22Rv1 (cell line): ENCODE data around the gene GGA1.

ENCODE experiments used
- H3K27ac ChIP-seq: fragments of 450-650 bp; 2 replicates; pipeline ENCODE4 v1.5.1; 2017
- ZFX ChIP-seq: fragments of 450-650 bp; IDR thresholded peaks from 2 replicates; pipeline ENCODE4 v1.6.1; 2017; ENCODE audit warnings: antibody characterized with exemption, borderline replicate concordance
- TF ChIP-seq, protein P1 (sequence below): fragments of 450-650 bp; IDR thresholded peaks from 2 replicates; pipeline ENCODE4 v1.5.1; 2017; ENCODE audit warnings: mild to moderate bottlenecking

The GGA1 gene

DNA sequence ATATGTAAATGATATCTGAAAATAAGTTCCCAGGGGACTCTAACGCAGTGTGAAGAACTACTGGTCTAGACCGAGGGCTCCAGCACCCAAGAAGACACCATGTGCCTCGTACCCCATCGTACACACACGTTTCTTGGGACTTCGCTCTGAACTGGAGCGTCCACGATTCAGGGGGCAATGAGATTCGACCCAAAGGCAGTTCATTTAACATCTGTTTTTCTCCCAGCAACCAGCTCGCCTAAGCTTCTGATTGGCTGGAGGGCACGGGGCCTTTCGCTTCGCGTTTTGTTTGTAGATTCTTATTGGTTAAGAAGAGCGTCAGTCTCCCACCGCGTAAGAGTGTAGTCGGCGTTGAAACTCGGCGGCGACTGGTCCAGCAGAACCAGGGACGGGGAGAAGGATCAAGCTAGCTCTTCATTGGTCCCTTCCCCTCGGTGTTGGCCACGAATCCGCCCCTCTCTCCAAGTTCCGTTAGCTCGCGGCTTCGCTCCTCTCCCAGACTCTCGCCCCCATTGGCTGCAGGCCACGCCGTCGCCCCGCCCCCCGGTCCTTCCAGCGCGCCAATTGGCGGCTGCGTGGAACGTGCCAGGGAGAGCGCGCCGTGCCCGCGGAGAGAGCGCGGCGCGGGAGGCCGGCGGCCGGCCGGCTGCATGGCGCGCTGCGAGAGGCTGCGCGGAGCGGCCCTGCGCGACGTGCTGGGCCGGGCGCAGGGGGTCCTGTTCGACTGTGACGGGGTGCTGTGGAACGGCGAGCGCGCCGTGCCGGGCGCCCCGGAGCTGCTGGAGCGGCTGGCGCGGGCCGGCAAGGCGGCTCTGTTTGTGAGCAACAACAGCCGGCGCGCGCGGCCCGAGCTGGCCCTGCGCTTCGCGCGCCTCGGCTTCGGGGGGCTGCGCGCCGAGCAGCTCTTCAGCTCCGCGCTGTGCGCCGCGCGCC is 49.8 kb downstream of the GGA1 start, which contains the start of gene PDXP:
Gene PDXP (plus strand): TSS at position 591 of the 933 bp plus-strand sequence. CDS start 60 bp downstream, at position 651.
- TF ChIP-seq, protein P1, sequence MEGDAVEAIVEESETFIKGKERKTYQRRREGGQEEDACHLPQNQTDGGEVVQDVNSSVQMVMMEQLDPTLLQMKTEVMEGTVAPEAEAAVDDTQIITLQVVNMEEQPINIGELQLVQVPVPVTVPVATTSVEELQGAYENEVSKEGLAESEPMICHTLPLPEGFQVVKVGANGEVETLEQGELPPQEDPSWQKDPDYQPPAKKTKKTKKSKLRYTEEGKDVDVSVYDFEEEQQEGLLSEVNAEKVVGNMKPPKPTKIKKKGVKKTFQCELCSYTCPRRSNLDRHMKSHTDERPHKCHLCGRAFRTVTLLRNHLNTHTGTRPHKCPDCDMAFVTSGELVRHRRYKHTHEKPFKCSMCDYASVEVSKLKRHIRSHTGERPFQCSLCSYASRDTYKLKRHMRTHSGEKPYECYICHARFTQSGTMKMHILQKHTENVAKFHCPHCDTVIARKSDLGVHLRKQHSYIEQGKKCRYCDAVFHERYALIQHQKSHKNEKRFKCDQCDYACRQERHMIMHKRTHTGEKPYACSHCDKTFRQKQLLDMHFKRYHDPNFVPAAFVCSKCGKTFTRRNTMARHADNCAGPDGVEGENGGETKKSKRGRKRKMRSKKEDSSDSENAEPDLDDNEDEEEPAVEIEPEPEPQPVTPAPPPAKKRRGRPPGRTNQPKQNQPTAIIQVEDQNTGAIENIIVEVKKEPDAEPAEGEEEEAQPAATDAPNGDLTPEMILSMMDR = no peak
- no peak for TF ChIP-seq ZFX
- peak within 1 kb of the TSS; percentile 74 for H3K27ac ChIP-seq

DNA sequence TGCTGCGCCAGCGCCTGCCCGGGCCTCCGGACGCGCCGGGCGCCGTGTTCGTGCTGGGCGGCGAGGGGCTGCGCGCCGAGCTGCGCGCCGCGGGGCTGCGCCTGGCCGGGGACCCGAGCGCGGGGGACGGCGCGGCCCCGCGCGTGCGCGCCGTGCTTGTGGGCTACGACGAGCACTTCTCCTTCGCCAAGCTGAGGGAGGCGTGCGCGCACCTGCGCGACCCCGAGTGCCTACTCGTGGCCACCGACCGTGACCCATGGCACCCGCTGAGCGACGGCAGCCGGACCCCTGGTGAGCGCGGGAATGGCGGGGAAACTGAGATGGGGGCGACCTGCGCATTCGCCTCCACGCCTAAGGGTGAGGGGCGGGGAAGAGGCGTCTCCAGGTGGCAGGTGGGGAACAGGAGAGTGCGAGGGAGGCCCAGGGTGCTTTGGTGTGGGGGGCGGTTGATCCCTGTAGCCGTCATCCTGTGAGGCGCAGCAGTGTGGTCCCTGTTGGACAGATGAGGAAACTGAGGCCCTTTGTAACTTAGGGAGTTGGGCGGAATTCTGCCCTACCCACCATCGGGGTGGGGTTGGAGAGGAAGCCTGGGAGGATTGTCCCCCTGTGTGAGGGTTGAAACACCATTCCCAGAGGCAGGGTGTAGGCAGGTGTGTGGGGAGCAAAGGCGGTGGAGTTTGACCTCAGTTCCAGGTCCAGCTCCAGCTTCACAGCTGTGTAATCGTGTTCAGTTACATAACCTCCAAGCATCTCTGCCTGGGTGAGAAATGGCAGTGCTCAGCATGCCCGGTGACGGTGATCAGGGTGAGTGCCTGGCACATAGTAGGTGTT is 50.6 kb downstream of the GGA1 start:
- H3K27ac ChIP-seq = peak overlapping the region; percentile 74
- no peak for TF ChIP-seq ZFX
- TF ChIP-seq, protein P1 = no peak

DNA sequence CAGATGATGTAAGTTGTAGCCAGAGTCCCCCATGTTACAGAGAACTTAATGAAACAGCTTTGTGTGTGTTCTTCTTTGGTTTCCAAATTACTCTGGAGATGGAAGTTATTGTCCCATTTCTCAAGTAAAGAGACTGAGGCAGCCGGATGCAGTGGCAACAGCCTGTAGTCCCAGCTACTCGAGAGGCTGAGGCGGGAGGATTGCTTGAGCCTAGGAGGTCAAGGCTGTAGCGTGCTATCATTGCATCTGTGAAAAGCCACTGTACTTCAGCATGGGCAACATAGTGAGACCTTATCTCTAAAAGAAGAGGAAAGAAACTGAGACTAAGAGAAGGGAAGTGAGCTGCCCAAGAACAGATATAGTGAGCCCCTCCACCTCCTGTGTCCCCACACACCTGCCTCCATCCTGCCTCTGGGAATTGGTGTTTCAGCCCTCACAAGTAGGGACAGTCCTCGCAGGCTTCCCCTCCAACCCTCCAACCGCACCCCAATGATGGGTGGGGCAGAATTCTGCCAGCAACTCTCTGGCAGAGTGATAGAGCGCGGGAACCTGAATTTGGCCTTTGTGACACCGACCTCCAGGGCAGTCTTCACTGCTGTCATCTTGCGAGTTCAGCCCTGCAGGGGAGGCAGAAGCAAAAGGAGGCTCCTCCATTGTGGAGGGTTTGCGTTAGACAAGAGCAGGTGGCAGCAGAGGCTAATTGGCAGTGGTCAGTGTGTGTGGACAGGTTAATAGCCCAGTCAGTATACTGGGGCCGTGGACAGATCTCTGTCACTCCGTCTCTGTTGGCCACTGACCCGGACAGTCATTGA is 51.5 kb downstream of the GGA1 start:
- TF ChIP-seq ZFX = no peak
- TF ChIP-seq, protein P1 = no peak
- peak overlapping the region; percentile 74 for H3K27ac ChIP-seq

DNA sequence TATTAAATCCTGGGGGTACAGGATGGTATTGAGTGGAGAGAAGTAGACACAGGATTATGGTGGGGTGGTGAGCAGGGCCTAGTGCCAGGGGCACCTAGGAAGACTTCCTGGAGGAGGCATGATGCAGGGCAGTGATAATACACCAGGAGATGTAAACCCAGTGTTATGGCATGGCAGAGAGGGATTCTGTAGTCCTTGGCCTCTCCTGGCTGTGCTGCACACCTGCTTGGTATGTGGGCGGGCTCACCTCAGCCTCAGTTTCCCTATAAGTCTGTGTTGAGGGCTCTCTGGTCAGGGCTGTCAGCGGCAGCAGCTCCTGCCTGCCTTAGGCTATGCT is 52.0 kb downstream of the GGA1 start:
- no peak overlapping the region for H3K27ac ChIP-seq

DNA sequence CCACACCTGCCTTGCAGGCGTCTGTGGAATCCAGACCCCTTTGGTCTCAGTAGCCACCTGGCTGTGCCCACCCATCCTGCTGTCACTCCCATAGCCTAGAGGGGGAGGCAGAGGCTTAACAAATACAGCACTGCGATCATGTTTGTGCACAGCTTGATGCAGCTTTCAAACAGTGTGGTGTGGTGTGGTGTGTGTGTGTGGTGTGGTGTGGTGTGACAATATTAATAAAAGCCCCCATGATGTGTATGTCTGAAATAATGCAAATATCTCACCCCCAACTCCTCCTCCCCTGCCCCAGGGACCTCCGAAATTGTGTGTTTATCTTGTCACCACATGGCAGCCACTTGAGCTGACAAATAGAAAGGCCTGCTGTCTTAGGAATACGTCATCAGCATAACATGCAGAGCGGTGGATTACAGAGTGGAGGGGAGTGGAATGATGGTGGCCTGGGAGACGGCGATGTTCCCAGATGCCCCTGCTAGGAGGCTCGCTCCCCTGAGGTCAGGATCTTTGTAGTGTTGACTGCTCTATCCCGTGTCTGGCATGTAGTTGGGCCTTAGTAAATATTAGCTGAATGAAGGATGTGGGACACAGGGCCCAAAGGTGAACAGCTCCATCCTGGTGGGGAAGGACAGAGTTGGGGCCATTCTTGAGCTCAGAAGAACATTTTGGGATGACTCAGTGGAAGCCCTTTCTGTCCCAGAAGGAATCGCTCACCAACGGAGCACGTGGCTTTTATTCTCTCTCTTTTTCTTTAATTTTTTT is 52.7 kb downstream of the GGA1 start:
- TF ChIP-seq ZFX = no peak
- TF ChIP-seq, protein P1 = peak; percentile 26
- no peak overlapping the region for H3K27ac ChIP-seq

More for the DNA sequence above, 52.0 kb downstream of the GGA1 start:
- TF ChIP-seq, protein P1 = no peak
- TF ChIP-seq ZFX = no peak

DNA sequence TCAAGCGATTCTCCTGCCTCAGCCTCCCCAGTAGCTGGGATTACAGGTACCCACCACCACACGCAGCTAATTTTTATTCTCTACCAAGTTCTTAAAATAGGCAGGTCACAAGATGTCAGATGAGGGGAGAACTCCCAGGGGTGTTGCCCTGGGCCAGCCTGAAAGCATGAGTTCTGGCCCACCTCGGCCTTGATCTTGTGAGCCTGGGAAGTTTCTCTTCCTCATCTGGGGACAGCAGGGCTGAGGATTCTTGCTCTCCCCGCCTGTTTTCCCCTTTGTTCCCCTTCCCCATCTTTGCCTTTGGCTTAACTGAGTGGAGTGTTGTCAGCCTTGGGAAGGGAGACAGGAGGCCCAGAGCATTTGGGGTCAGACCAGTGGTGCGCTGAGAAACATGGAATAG is 53.4 kb downstream of the GGA1 start:
- no peak for TF ChIP-seq ZFX
- TF ChIP-seq, protein P1 = no peak
- no peak overlapping the region for H3K27ac ChIP-seq
